ENCODE measurements around the gene NOS3. TPM values are rescaled to one million over a fixed set of nuclear protein-coding genes. Genes with fewer than 3 reads are reported as not detected.

The NOS3 gene
- total RNA-seq, 2 experiments from 2014 or later: 9.1 to 9.7 TPM

- POLR2A ChIA-PET: interaction anchor here (0.9 to 2.0 kb wide), 3 partner anchors 10 to 21 kb away, joined by 3 to 8 read pairs (median 4); partner anchors contain the start of gene ABCB8
- CTCF ChIA-PET: interaction anchor here (0.5 to 5.5 kb wide), 23 partner anchors 8 to 230 kb away, joined by 3 to 38 read pairs (median 4); partner anchors contain the start of genes ABCB8 and ABCF2
These were observed 27.2 kb downstream of the NOS3 start for GRCh38 chr7:151017953-151018420.

- ChIA-PET POLR2A (interaction anchor here (0.6 to 2.0 kb wide), 5 partner anchors 9 to 233 kb away, joined by 3 to 8 read pairs (median 6); partner anchors contain the start of gene ABCB8), CTCF (interaction anchor here (0.5 to 5.5 kb wide), 25 partner anchors 8 to 950 kb away, joined by 3 to 38 read pairs (median 4); partner anchors contain the start of genes ABCB8 and ABCF2)
These were observed 27.8 kb downstream of the NOS3 start for GRCh38 chr7:151018421-151019129.

- POLR2A ChIA-PET: interaction anchor here (0.6 to 2.0 kb wide), 6 partner anchors 9 to 233 kb away, joined by 3 to 8 read pairs (median 5); partner anchors contain the start of genes ABCB8 and SLC4A2
- CTCF ChIA-PET: interaction anchor here (0.5 to 5.5 kb wide), 20 partner anchors 10 to 950 kb away, joined by 3 to 38 read pairs (median 4); partner anchors contain the start of genes ABCB8 and ABCF2
These were observed 28.3 kb downstream of the NOS3 start for GRCh38 chr7:151019130-151019447.

- POLR2A ChIA-PET: no interaction called here
- CTCF ChIA-PET: interaction anchor here (2.9 to 5.5 kb wide), 3 partner anchors 9 to 57 kb away, joined by 14 to 32 read pairs (median 20); partner anchors contain the start of gene ABCB8
These were observed 29.4 kb downstream of the NOS3 start for GRCh38 chr7:151020231-151020630.

GRCh38 chr7:151023232-151023631, 32.4 kb downstream of the NOS3 start:
- ChIA-PET POLR2A (no interaction called here), CTCF (interaction anchor here (2.0 kb wide), 1 partner anchor 15 kb away, joined by 5 read pairs; no protein-coding TSS in a partner anchor)

GRCh38 chr7:151024435-151025056, 33.7 kb downstream of the NOS3 start, which contains the start of gene ATG9B:
Gene ATG9B, minus strand, starts transcription at chr7:151024494. Its CDS starts 71 bp downstream, at chr7:151024423.
- CTCF ChIA-PET: interaction anchor here (1.2 to 1.3 kb wide), 2 partner anchors 11 to 15 kb away, joined by 4 to 5 read pairs; no protein-coding TSS in a partner anchor
- POLR2A ChIA-PET: no interaction called here

GRCh38 chr7:151025924-151026671, 35.3 kb downstream of the NOS3 start:
- POLR2A ChIA-PET: no interaction called here
- CTCF ChIA-PET: interaction anchor here (0.6 to 1.7 kb wide), 3 partner anchors 8 to 17 kb away, joined by 3 to 7 read pairs (median 5); no protein-coding TSS in a partner anchor

GRCh38 chr7:151026771-151027727, 36.2 kb downstream of the NOS3 start:
- ChIA-PET CTCF (interaction anchor here (0.6 to 2.8 kb wide), 6 partner anchors 8 to 84 kb away, joined by 3 to 32 read pairs (median 6); partner anchors contain the start of gene TMUB1), POLR2A (interaction anchor here (0.8 to 1.4 kb wide), 2 partner anchors 8 to 13 kb away, joined by 3 to 8 read pairs; no protein-coding TSS in a partner anchor)

GRCh38 chr7:151027728-151028130, 36.9 kb downstream of the NOS3 start:
- POLR2A ChIA-PET: interaction anchor here (0.8 to 1.4 kb wide), 7 partner anchors 9 to 59 kb away, joined by 3 to 10 read pairs (median 7); partner anchors contain the start of gene CDK5
- CTCF ChIA-PET: interaction anchor here (1.1 to 2.8 kb wide), 7 partner anchors 9 to 129 kb away, joined by 3 to 32 read pairs (median 4); partner anchors contain the start of gene TMUB1

- CTCF ChIA-PET: interaction anchor here (0.7 to 2.8 kb wide), 11 partner anchors 10 to 130 kb away, joined by 3 to 32 read pairs (median 4); partner anchors contain the start of genes FASTK and TMUB1
- POLR2A ChIA-PET: interaction anchor here (0.6 to 1.4 kb wide), 9 partner anchors 10 to 59 kb away, joined by 3 to 10 read pairs (median 6); partner anchors contain the start of gene CDK5
These were observed 37.5 kb downstream of the NOS3 start, which contains the start of gene ABCB8 for GRCh38 chr7:151028131-151028947. Gene ABCB8, plus strand, starts transcription at chr7:151028450. Its CDS starts 66 bp downstream, at chr7:151028516.

GRCh38 chr7:151028948-151029501, 38.2 kb downstream of the NOS3 start:
- ChIA-PET POLR2A (interaction anchor here (0.6 to 1.4 kb wide), 6 partner anchors 10 to 31 kb away, joined by 3 to 8 read pairs (median 6); no protein-coding TSS in a partner anchor), CTCF (interaction anchor here (1.0 to 2.8 kb wide), 10 partner anchors 9 to 131 kb away, joined by 3 to 32 read pairs (median 4); partner anchors contain the start of genes FASTK and TMUB1)

- POLR2A ChIA-PET: no interaction called here
- CTCF ChIA-PET: no interaction called here
These were observed 40.2 kb downstream of the NOS3 start for GRCh38 chr7:151031011-151031410.

- POLR2A ChIA-PET: interaction anchor here (1.0 kb wide), 1 partner anchor 18 kb away, joined by 4 read pairs; no protein-coding TSS in a partner anchor
These were observed 42.4 kb downstream of the NOS3 start for GRCh38 chr7:151032936-151033863.

GRCh38 chr7:151033864-151034249, 43.0 kb downstream of the NOS3 start:
- ChIA-PET POLR2A (interaction anchor here (1.0 kb wide), 1 partner anchor 17 kb away, joined by 4 read pairs; no protein-coding TSS in a partner anchor), CTCF (interaction anchor here (0.8 kb wide), 1 partner anchor 9 kb away, joined by 3 read pairs; no protein-coding TSS in a partner anchor)

More at GRCh38 chr7:151032936-151033863, 42.4 kb downstream of the NOS3 start:
- CTCF ChIA-PET: interaction anchor here (0.8 to 1.7 kb wide), 2 partner anchors 9 to 15 kb away, joined by 3 to 4 read pairs; no protein-coding TSS in a partner anchor
